Jurkat, Clone E6-1 (cell line): ENCODE results near the gene PIK3R5.
A peak's percentile ranks its signal among the peaks of the same experiment; 100 is the strongest.
"Not testable (repeated sequence)": the region's sequence is repeated elsewhere in the genome, so short reads cannot be mapped to it uniquely, and the experiment has no call there.

Experiments used
- DNase-seq: peaks from one replicate; pipeline ENCODE4 v3.0.0-alpha.2; 2011; ENCODE audit warnings: low read depth, low spot score
- H3K4me3 ChIP-seq: 2 replicates; pipeline ENCODE4 v1.5.1; 2011; ENCODE audit warnings: mild to moderate bottlenecking, low read length, control low read depth, moderate library complexity

PIK3R5 gene

DNA sequence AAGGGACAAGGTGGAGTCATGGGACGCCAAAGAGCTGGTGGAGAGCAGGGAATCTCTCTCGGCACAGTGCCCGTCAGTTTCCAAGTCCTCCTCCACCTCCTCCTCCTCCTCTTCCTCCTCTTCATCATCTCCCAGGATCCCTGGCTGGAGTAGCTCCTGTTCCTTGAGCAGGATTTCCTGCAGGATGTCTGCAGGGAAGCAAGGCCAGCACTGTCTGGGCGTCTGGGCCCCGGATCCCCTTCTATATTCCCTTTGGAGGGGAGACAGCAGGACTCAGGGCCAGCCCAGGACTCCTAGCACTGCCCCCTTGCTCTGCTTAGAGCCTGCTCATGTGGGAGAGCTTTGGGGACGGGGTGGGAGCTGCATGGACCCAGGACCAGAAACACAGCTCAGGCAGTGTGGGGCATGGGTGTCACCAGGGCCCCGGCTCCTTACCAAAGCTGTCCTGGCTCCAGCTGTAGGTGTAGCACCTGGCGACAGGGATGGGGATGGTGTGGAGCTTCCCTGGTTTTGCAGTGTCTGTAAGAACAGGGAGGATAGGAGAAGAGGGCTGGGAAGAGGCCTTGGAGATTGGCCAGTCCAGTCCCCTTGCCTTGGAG, 76.7 kb downstream of the PIK3R5 start:
- no peak overlapping the region for H3K4me3 ChIP-seq
- no peak for DNase-seq

GRCh38 chr17:8887834-8888703, 77.4 kb downstream of the PIK3R5 start:
- no peak for DNase-seq
- no peak overlapping the region for H3K4me3 ChIP-seq

DNA sequence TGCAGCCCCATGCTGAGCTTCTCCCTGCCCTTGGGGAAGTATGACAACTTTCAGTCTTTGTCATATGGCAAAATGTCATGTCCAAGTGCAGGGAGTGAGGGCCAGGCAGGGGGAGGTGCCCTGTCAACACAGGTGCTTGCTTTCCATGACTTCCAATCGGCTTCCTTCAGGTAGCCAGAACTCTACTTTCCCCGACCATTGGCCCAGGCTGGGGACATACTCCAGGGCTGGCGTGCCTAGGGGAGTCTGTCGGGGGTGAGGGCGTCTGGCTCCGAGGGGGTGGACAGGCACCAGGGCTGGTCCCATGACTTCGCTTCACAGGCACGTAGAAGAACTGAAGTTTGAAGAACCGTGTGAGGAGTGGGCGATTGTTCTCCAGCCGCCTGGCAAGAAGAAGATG, 78.2 kb downstream of the PIK3R5 start:
- no peak overlapping the region for H3K4me3 ChIP-seq
- no peak for DNase-seq

DNA sequence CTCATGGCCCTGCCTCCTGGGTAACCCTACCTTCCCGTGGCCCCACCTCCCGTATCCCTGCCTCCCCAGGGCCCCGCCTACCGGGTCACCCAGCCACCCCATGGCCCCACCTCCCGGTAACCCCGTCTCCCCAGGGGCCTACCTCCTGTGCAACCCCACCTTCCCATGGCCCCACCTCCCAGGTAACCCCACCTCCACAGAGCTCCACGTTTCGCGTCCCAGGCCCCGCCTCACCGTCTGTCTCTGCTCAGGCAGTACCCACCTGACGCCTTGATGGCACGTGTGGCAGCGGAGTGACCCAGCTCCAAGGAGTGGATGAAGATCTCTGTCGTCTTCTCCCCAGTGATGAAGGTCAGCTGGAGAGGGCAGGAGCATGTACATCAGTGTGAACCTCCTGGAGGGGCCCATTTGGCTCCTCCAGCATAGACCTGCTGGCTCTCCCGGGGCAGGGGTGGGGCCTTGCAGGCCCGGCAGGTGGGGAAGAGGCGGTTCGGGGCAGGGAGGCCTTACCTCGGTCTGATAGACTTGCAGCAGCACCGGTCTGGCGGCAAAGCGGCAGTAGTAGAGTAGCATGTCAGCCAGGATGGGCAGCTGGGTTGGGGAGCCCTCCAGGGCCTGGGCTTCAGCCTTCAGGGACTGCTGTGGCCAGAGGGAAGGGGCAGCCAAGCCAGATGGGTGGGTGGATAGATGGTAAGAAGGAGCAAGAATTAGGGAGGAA, 79.4 kb downstream of the PIK3R5 start:
- DNase-seq: no peak
- no peak overlapping the region for H3K4me3 ChIP-seq

DNA sequence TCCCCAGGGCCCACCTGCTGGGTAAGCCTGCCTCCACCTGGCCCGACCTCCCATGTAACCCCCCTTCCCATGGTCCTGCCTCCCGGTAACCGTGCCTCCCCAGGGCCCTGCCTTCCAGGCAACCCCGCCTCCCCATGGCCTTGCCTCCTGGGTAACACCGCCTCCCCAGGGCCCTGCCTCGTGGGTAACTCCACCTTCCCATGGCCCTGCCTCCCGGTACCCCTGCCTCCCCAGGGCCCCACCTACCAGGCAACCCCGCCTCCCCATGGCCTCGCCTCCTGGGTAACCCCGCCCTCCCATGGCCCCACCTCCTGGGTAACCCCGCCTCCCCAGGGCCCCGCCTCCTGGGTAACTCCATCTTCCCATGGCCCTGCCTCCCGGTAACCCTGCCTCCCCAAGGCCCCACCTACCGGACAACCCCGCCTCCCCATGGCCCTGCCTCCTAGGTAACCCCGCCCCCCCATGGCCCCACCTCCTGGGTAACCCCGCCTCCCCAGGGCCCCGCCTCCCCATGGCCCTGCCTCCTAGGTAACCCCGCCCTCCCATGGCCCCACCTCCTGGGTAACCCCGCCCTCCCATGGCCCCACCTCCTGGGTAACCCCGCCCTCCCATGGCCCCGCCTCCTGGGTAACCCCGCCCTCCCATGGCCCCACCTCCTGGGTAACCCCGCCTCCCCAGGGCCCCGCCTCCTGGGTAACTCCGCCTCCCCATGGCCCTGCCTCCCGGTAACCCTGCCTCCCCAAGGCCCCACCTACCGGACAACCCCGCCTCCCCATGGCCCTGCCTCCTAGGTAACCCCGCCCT, 80.1 kb downstream of the PIK3R5 start:
- DNase-seq: peak; percentile 42
- not testable (repeated sequence) for H3K4me3 ChIP-seq

GRCh38 chr17:8884336-8884990, 81.0 kb downstream of the PIK3R5 start:
- H3K4me3 ChIP-seq: no peak overlapping the region
- no peak for DNase-seq

- no peak for DNase-seq
- no peak overlapping the region for H3K4me3 ChIP-seq
These were observed 82.2 kb downstream of the PIK3R5 start for GRCh38 chr17:8883353-8883752.

GRCh38 chr17:8881606-8882005, 83.9 kb downstream of the PIK3R5 start:
- H3K4me3 ChIP-seq: no peak overlapping the region
- no peak for DNase-seq

GRCh38 chr17:8880466-8880865, 85.0 kb downstream of the PIK3R5 start:
- DNase-seq: no peak
- no peak overlapping the region for H3K4me3 ChIP-seq

DNA sequence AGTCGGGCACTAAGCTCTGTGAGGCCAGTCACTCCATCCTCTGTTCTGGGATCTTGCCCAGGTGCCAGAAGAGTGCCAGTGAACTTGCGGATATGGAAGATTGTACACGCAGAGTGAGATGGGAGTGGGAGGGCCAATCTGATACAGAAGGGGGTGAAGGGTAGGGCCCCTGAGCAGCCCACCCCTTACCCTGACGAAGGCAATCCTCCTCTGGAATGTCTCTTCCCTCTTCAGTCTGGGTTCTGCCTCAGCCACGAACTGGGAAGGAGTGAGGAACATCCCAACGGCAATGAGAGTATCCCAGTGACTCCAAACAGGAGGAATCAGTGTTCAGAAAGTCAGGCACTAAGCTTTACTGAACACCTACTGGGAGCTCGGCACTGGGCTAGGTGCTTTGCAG, 86.1 kb downstream of the PIK3R5 start:
- no peak overlapping the region for H3K4me3 ChIP-seq
- no peak for DNase-seq

DNA sequence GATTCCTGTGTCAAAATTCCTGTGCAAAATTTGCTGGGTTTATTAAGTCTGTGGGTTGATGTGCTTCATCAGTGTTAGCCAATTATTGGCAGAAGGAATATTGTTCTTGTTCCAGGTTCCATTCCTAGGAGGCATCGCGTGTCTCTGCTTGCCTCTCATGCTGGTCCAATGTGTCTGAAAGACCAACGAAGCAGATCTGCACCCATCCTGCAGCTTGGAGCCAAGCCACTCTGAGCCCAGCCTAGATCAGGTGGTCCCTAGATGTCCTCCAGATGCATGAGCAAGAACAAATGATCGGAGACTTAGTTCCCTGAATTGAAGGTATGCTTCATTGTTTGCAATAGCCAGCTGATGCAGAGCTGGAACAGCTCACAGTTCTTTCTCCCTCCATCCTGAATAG, 87.5 kb downstream of the PIK3R5 start:
- no peak overlapping the region for H3K4me3 ChIP-seq
- DNase-seq: no peak

DNA sequence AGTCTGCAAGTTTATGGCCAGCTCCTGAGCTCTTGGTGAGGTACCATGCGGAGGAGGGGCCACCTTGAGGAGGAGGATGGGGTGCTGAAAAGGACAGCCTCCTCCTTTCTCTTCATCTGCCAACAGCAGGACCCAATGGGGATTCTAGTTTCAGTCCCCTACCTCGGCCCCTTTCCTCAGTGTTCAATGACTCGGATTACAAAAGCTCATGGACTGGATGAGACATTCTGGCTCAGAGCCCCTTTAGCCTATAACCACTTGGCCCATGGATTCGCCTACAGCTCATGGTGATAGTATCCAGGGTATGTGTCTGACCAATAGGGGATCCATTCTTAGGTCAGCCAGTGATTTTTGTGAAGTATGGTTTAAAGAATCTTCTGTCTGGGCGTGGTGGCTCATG, 89.5 kb downstream of the PIK3R5 start:
- no peak for DNase-seq
- H3K4me3 ChIP-seq: no peak overlapping the region

GRCh38 chr17:8875436-8875835, 90.1 kb downstream of the PIK3R5 start:
- H3K4me3 ChIP-seq: no peak overlapping the region
- DNase-seq: no peak

DNA sequence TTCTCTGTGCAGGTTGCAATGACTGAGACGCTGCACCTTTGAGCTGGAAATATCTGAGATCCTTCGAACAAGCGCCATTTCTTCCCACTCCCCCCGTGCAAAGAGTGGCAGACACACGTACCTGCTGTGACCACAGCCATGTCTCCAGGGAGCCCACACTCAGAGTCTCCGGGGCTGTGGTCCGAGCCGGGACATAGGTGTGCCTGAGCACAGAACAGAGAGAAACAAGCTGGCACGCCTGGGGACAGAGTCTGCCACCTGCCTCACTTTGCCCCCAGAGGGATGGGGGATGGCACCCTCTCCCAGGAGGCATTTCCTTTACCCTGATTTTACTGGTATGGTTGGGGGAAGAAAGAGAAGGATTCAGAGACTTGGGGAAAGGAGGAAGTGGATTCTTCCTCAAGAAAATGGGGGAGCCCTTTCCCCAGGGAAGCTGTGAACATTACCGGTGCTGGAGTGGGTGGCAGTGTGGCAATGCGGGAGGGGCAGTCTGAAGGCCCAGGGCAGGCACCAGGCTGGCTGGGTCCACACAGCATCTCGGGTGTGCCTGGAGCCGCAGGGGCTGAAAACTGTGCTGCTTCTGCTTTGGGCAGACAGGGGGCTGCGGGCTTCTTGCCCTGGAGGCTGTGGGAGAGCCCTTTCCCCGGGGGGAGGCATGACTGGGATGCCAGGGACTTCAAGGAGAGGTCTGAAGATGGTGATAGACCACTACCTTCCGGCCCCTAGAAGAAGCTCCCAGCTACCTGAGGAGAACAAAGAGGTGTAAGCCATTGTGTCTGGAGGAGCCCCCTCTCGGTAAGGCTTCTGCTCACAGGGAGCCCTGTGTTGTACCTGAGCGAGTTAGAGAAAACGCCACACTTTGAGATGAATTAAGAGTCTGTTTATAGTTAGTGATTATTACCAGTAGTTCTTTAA, 91.4 kb downstream of the PIK3R5 start:
- H3K4me3 ChIP-seq: no peak overlapping the region
- DNase-seq: no peak

- H3K4me3 ChIP-seq: no peak overlapping the region
- DNase-seq: no peak
These were observed 92.6 kb downstream of the PIK3R5 start for GRCh38 chr17:8872705-8873435.

DNA sequence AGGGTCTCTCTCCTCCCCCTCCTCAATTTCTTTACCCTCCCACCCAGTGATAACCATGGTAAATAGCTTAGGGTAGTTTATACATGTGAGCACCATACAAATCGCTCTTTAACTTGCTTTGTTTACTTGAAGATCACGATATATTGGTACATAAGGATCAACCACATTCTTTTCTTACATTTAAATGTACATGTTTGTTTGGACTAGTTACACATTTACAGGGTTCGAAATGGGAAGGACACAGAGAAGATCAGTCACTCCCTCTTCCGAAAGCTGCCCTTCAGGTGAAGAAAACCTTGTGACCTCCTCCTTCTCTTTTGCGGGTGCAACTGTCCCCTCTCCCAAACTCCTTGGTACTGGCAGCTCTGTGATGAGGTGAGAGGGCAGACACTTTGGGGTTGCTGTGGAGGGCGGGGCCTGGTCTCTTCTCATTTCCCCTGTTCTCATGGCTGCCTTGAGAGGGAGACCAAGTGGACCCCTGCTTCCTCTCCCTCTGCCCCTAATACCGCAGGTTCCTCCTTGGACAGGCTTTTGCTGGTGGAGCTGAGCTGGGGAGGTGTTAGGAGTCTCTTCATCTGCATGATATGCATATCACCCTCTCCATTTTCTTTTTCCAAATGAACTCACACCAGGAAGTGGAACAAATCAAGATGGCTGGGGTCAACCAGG, 93.3 kb downstream of the PIK3R5 start:
- DNase-seq: no peak
- no peak overlapping the region for H3K4me3 ChIP-seq

DNA sequence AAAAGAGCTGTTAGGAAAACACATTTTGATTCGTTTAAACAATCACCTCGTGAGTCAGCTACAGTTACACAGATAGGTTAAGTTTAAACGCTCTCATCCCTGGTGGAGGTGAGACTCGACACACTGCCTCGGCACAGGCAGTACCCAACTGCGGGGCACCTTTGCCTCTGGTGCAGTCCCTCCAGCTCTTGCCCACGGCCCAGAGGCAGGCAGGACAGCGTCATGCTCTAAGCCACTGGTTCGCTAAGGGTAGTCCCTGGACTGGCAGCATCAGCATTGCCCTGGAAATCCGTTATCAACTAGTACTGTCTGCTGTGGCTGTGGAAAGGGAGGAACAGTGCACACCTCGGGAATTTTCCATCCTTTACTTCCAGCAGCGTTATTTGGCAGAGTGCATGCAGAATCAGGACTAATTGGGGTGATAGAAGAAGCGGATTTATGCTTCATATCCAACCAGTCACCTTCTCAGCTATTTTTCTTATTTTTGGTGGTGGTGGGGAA, 94.4 kb downstream of the PIK3R5 start:
- no peak overlapping the region for H3K4me3 ChIP-seq
- no peak for DNase-seq
